Non-pigmented ciliary epithelial cell (primary cell): ENCODE data around the gene RARB.
A peak's percentile ranks its signal among the peaks of the same experiment; 100 is the strongest.

Source experiments
- DNase-seq: peaks from one replicate; pipeline ENCODE4 v3.0.0-alpha.2; 2010; ENCODE audit warnings: low read depth

Gene RARB

DNA sequence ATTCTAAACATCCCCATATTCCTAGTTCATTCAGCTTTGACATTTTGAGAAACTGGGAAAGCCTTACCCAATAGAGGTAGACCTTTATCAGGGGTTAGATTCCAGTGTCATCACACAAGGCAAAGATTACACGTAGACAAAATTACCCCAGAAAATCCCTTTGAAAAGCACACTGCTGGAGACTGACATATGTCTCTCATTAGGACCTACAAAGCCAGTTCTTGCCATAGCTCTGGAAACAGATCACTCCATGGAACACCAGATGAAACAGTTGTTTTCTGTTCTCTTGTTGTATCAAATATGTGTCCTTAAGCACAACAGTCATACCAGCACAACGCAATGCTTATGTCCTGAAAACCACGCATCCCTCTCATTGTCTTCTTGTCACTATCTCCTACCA, 44.7 kb downstream of the RARB start:
- DNase-seq: no peak

DNA sequence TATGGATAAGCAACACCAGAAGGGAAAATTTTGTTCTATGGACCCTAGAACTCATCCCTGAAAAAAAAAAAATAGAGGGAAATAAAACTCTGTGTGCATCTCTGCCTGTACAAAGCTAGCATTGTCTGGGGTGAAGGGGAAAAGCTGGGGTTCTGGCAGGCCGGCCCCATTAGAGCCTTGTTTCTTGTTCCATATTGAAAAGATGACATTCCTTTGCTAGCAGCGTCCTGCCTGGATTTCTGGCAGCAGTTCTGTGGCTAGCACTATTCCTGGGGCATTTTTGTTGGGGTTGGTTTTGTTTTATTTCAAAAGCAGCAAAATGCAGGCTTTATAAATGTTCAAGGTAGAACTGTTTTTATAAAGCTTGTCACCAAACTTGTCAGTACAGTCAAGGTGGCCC, 45.2 kb downstream of the RARB start:
- DNase-seq: no peak

DNA sequence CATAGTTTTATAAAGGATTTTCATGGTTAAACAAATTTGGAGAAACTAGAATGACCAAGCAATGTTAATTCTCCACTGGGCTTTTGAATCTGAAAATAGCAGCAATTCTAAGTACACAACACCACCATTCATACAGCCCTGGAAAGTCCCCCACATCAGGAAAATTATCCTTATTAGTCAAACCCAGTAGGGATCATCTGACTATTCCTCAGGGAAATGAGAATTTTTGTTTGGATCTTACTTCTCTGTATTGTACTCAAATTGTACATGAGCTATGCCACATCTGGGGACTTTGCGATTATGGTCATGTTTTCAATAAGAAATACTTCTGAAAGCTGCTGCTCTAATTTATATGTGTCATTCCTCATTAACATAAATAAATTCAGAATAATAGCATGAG, 46.0 kb downstream of the RARB start:
- DNase-seq: no peak

DNA sequence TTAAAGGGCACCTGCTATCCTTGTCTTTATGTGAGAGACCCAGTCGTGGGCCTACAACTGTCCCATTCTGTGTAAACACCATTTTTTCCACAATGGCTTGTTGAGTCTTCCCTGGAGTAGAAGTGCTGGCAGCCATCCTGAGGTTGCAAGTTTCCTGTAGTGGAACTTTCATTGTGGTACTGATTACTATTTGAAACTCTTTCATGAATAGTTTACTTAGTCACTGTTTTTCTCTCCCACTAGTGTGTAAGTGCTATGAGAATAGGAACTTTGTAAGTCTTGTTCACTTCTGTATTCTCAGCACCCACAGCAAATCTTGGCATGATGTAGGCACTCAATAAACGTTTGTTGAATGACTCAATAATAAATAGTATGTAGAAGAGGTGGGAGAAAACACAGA, 48.6 kb downstream of the RARB start:
- no peak for DNase-seq

DNA sequence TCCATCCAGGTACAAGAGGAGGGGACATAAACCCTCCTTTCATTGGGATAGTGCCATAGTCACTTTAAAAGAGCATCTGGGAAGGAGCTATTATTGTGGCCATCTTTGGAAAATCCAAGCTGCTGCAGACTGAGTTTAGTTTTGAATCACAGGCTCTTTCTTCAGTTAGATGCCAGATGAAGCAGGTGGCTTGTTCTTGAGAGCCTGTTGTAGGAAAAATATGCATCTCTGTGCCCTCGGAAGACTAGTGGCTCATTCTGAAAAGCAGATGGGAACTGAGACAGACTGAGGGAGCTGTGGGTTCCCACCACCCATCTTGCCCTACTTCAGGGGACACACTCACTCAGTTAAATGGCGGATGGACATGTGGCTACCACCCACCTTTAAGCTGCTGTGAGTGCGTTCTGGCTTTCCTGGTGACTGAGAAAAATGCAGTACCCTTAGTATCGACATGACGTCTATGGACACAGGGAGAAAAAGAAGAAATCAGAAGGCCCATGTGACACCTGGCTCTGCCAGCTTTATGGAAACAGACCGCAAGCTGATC, 50.2 kb downstream of the RARB start:
- no peak for DNase-seq

- no peak for DNase-seq
Measured at GRCh38 chr3:25478964-25479726, 51.1 kb downstream of the RARB start.

- DNase-seq: no peak
Measured at GRCh38 chr3:25479727-25480010, 51.6 kb downstream of the RARB start.

DNA sequence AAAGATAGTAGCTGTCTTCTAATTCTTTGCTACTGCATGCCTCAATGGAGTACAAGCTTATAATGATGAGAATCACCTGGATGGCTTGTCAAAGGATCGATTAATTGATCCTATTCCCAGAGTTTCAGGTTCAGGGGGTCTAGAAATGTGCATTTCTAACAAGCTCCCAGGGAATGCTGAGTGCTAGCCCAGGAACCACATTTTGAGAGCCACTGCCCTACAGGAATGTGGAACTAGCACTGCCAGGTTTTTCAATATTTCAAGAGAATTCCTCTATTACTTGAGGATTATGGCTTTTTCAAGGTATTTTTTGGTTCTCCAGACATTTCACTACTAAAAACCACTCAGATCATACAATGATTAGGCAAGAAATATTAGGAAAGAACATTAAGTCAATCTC, 52.7 kb downstream of the RARB start:
- DNase-seq: no peak

DNA sequence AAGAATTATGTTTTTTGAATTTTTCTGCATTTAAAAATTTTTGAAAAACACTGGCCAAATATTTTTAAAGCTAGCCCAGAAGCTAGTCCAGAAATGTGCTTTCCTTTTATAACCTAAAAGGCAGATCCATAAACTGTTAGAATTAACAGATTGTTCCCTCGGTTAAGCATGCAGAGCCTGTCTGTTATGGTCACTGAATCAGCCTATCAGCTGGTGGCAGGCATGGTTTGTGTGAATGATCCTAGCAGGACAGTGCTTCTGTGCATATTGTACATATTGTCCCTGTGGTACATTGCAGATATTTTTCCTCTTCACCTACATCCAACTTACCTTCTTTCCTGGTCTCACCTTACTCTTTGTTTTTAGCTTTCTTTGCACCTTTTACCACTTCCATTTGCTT, 53.3 kb downstream of the RARB start:
- no peak for DNase-seq

DNA sequence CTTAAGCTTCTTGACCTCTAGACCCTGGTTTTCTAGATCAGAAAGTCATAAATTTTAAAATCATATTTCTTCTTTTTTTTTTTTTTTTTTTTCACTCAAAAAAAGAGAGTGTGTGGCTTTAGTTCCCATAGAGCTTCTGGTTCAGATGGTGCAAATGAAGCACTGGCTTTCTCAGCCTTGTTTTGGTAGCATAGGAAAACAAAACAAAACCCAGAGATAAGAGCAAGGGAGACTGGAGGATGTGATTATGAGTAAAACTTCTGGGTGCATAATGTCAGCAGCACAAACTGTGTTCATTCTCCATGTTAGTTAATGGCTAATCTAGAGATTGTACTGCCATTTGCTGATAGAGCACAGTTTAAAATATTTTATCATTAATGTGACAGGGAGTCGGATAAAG, 55.4 kb downstream of the RARB start:
- no peak for DNase-seq

DNA sequence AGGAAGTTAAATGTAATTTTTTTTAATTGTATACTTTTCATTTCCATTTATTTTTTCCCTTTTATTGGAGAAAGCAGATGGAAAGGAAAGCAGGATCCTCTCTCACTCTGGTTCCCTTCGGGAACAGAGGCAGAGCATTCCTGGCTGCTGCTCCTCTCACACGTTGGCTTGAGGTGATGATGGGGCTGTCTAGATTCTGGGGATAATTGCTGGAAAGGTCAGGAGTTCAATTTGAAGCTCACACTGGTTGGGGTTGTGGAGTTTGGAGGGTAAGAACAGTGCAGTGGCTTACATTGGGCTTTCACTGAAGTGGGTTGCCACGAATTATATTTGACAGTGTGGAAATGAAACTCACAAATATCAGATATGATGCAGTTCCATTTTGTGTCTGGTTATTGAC, 57.6 kb downstream of the RARB start:
- no peak for DNase-seq

DNA sequence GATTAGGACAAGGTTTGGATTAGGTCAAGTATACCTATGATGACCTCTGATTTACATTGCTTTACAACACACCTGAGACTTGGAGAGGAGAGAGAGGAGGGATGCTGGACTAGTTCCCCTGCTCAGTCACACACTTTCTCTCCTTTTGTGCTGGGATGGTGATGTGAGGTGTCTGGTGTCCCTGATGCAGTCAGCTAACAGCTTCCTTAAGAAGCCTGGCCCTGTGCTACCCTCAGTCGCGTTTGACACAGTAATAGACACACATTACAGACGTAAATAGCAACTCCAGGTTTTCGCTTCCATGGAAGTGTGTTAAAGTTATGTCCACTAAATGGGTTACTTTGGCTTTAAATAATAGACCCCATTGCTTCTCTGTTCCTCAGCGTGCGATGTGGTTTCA, 58.9 kb downstream of the RARB start:
- DNase-seq: no peak

- no peak for DNase-seq
Measured at GRCh38 chr3:25489858-25490593, 62.0 kb downstream of the RARB start.

GRCh38 chr3:25493246-25493645, 65.2 kb downstream of the RARB start:
- DNase-seq: no peak

- DNase-seq: peak; percentile 93
Measured at GRCh38 chr3:25493786-25494185, 65.7 kb downstream of the RARB start.

GRCh38 chr3:25495304-25495703, 67.2 kb downstream of the RARB start:
- DNase-seq: no peak

DNA sequence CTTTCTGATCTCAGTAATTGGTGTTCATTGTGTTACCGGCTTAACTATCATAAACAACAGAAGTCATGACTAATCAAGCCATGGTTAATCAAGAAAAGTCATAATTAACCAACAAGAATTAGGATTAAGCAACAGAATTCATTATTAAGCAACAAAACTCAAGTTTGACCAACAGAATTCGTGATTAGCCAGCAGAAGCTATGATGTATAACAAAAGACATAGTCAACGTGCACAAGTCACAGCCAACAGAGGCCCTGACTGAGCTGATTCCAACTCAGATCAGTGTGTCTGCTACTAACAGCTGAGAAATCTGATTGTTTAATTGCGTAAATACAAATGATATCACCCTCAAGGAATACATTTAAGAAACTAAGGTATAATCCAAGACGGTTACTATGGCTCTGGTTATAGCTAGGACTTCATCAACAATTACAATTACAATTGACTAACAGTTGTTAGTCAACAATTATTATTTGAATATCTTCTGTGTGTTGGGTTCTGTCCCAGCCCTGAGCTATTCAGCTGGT, 67.7 kb downstream of the RARB start:
- DNase-seq: no peak

GRCh38 chr3:25497096-25497495, 69.0 kb downstream of the RARB start:
- DNase-seq: no peak

DNA sequence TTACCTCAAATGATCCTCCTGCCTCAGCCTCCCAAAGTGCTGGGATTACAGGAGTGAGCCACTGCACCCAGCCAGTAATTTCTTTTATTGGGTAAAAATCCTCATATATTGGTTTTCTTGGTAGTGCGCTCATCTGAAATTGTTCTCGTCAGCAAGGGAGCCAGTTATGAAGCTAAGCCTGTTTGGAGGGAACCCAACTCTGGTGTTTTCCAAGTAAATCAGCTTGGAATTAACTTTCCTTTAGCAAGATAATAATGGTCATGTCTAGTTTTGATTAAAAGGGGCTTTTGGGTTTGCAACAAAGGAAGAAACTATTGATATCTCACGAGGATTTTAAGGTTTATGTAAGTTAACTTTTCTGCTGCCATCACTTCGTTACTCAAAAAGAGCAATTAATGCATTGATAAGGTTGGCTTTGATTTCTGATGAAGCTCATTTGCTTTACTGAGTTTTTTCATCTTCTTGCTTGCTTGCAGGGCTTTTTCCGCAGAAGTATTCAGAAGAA, 72.7 kb downstream of the RARB start:
- DNase-seq: no peak

GRCh38 chr3:25502233-25502632, 74.2 kb downstream of the RARB start:
- DNase-seq: no peak

DNA sequence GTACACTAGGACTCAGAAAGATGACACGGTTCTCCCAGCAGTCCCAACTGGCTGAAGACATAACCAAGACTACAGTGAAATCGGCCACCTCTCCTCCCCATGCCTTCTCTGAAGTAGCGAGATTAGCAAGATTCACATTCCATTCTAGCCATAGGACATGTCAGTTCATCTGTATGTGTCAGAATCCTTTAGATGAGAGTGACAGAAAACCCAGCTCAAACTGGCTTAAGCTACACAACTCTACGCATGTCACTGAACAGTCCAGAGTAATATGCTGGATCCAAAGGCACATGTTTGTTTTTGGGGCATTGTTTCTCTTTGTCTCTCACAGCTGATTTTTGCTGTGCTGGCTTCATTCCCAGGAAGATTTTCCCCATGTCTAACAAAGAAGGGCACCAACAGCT, 75.8 kb downstream of the RARB start:
- no peak for DNase-seq

DNA sequence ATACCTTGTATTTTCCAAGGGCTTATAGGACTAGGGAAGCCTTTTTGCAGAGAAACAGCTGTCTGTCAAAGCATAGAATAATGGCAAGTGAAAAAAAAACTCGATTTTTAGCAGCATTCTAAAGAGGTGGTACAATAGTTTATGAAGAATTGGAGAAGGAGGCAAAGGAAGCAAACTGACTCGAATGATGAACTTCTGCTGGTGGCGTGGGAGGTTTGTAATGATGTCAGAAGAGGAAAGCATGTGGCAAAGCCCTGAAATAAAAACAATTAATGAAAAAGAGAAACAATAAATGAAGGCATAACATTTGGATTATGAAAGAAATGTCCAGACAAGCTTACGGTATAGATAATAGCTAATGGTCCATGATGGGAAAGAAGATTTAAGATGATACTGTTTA, 77.5 kb downstream of the RARB start:
- DNase-seq: no peak

- DNase-seq: no peak
Measured at GRCh38 chr3:25507811-25508210, 79.7 kb downstream of the RARB start.
